ENCODE results near the gene RXRA.

Gene RXRA

DNA sequence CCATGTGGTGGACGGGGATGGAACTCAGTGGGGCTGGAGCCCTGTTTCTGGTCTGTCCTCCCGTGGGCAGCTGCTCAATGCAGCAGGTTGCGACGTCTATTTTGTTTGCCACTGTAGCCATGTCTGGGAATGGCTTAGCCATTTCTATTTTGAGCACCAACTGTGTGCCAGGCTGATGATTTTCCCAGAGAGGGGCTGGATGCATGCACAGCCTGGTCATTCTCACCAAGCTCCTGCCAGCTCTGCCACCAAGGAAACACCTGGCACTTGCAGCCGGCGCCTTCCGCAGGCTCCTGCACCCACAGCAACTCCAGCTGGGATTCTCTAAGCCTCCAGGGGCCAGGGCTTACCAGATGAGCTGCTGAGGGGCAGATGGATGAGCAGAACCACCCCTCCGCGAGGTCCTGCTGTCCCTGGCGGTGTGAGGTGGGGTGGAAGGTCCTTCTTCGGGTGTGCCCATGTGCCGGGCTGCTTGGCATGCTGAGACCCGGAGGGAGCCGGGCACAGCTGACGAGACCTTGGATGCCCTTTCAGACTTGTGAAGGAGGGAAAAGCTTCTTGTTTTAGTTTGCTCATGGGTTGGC, 151.2 kb downstream of the RXRA start:
- no peak for DNase-seq

DNA sequence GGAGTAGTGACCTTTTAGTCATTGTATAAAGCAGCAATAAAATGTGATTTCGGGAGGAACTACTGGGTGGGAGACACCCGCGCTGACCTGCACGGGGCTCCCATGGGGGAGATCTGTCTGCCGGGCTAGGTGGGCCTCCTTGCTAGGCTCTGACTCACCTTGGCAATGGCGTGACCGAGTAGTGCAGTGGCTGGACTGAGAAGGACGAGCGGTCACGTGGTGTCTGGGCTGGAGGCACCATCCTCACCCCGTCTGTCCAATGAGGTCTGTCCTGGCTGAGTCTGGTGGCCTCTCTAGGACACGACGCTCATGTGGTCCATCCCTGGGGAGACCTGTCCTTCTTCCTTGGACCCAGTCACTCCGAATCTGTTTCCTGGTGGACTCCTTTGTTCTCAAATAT, 151.7 kb downstream of the RXRA start:
- DNase-seq = no peak

DNA sequence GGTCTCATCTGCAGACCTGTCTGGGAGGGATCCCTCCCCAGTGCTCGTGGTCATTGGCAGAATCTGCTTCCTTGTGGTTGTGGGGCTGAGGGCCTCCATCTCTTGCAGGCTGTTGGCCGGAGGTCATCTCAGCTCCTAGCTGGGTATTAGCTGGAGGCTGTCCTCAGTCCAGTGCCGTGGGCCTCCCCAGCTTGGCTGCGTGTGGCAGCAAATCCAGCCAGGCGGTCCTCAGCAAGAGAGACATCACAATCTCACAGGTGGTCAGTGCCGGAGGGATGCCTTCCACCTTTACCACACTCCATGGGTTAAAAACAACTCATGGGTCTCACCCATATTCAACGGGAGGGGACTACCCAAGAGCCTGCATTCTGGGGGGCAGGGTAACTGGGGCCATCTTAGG, 155.5 kb downstream of the RXRA start:
- no peak for DNase-seq

DNA sequence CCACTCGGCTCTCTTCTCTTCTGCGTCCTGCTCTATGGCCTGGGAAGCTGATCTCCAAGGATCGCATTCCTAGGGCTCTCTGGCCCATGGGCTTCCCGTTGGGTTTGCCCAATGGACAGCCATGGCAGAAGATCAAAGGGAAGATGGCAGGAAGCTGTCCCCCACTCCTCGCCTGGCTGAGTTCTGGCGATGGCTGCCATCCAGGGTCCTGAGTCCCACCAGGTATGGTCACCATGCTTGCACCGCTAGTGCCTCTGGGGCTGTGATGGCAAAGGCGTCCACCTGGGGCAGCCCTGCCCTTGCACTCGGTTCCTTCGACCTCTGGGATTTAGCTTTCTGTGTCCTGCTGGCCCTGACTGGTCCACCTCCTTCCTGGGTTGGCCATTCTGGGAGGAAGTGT, 156.0 kb downstream of the RXRA start:
- no peak for DNase-seq

DNA sequence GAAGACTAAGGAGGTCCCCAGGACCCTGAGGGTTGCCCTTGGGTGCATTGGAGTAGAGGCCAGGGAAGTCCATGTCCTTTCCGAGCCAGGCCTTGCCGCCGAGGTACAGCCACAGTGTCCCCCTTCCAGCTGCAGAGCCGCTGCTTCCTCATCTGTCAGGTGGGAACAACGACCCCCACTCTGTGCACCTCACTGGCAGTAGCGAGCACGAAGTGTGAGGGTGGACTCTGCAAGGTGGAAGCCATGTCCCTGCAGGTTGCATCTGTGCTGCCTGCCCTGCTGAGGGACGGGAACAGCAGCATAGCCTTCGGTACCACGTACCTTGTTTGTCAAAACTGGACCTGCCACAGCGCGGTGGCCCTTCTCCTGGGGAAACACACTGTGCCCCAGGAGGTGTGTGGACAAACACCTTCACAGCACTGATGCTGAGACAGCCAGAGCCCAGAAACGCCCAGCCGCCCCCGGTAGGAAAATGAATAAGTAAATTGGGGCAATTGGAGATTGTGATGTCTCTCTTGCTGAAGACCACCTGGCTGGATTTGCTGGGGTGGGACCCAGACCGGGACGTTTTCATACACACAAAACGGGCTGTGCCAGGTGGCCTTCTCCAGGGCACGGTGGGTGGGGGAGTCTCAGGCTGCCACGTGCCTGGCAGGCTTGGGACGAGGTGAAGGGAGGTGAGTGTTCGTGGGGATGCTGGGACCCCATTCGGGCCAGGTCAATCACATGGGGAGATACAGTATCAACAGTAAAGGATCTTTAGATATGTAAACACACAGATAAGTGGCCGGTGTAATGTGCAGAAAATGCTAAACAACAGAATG, 157.3 kb downstream of the RXRA start:
- DNase-seq = no peak

DNA sequence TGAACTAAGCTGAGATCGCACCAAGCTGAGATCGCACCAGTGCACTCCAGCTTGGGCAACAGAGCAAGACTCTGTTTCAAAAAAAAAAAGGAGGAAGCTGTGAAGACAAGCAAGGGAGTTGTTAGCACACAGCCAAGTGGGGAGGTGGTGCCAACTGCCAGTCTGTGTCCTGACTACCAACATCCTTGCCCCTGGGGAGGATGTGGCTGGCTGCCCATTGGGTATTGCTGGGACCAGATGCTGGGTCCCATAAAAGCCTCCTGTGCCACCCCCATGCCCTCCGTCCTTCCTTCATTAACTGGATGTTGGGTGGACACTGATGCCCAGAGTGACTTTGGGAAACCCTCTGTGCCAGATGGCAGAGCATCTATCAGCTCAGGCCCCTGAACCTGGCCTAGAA, 158.2 kb downstream of the RXRA start:
- no peak for DNase-seq

DNA sequence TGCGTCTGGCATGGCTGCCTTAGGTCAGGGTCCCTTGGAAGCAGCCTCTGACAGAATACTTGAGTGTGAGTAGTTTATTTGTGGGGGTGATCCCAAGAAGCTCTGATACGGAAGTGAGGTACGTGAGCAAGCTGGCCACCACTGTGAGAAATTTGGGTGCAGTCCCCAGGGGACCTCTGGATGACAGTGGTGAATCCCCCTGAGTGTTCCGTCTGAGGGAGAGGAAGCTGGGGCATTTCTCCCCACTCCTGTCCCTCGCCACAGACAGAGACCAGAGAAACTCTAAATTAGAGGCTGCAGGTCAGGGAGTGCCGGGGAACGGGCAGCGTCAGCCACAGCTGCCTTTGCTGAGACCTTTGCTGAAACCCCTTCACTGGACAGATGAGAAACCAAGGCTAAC, 159.4 kb downstream of the RXRA start:
- no peak for DNase-seq

DNA sequence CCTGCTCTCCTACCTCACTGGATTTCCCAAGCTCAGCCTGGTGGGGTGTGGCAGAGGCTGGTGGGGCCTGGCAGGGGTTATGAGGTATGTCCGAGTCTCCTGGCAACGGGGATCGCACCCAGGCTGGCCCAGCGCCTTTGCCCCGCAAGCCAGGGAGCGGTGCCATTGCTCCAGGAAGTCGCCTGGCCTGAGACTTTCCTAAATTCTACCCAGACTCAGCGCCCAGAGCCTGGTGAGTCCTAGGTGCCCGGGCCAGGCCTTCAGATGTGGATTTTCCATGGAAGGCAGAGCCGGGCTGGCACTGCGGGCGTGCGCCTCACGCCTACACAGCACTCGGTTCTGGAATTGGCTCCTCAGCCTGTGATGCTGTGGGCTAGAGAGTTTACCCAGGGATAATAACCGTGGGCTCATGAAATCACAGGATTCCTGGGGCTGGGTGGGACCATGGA, 159.9 kb downstream of the RXRA start:
- DNase-seq = no peak

DNA sequence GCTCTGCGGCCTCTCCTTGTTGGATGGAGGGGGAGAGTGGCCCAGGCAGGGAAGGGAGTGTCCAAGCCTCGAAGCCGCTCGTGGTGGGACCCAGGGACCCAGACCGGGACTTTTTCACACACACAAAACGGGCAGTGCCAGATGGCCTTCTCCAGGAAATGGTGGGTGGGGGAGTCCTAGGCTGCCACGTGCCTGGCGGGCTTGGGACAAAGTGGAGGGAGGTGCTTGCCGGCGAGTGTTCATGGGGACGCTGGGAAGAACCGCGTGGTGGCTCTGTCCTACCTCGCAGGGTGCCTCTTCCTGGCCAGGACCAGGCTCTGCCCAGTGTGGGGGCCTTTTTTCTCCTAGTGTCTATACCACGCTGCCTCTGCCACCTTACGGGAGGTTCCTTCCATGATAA, 160.3 kb downstream of the RXRA start:
- DNase-seq = no peak
